WTC11 (cell line): ENCODE results near the gene COL12A1.

ENCODE experiments used
- ATF2 ChIP-seq: sonication (generic); formaldehyde crosslinking; IDR thresholded peaks from 2 replicates; pipeline ENCODE4 v1.8.1; 2022; ENCODE audit warnings: low read depth, missing genetic modification reagents, borderline replicate concordance
- CREM ChIP-seq: sonication (generic); formaldehyde crosslinking; IDR thresholded peaks from 2 replicates; pipeline ENCODE4 v1.8.1; 2022; ENCODE audit warnings: mild to moderate bottlenecking, missing genetic modification reagents, moderate library complexity
- NFYB ChIP-seq: sonication (generic); formaldehyde crosslinking; conservative IDR thresholded peaks from 2 replicates; pipeline ENCODE4 v1.8.0; 2022; ENCODE audit warnings: low read depth, missing genetic modification reagents
- TF ChIP-seq, protein P1 (sequence below): sonication (generic); formaldehyde crosslinking; conservative IDR thresholded peaks from 2 replicates; pipeline ENCODE4 v1.8.1; 2022; ENCODE audit warnings: mild to moderate bottlenecking, missing genetic modification reagents

DNA sequence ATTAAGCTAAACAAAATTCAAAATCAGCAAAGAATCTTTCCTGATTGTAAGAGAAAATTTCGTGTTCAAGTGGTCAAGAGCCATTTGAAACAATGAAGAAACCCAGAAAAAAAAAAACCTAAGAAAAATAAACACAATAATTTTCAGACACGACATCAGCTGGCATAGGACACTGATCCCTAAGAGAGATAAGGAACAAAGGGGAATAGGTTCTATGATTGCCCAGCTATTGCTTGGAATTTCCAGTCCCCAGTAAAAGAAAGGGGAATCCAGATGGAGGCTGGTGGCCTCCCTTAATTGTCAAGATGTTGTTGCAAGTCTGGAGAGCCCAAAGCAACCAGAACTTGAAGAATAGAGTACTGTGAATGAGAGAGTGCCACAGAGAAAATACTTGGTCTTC, 48.5 kb downstream of the COL12A1 start:
- TF ChIP-seq, protein P1, sequence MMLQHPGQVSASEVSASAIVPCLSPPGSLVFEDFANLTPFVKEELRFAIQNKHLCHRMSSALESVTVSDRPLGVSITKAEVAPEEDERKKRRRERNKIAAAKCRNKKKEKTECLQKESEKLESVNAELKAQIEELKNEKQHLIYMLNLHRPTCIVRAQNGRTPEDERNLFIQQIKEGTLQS (CRISPR knock-in tag), result no peak
- TF ChIP-seq NFYB (CRISPR knock-in tag) (no peak), ATF2 (CRISPR knock-in tag) (no peak), CREM (CRISPR knock-in tag) (no peak)
